Keratinocyte (primary cell): ENCODE data around the gene CASP9. TPM values are rescaled to one million over a fixed set of nuclear protein-coding genes. Genes with fewer than 3 reads are reported as not detected.

Source experiments
- DNase-seq: peaks from one replicate; pipeline ENCODE4 v3.0.0-alpha.2; 2011; ENCODE audit warnings: low read depth, missing footprints, low spot score
- FAIRE-seq: peaks from 2 replicates; lab custom pipeline; 2011; peaks lifted over from hg19 to GRCh38; lab: Jason Lieb, UNC
- H2AFZ ChIP-seq: 2 replicates; pipeline ENCODE4 v1.6.0; 2012; ENCODE audit warnings: low read length, control low read depth, inconsistent platforms; ENCODE audit not compliant: control insufficient read depth
- H3K27ac ChIP-seq: 2 replicates; pipeline ENCODE4 v1.5.1; 2011; ENCODE audit warnings: low read length; ENCODE audit not compliant: control insufficient read depth, insufficient read depth
- H3K27me3 ChIP-seq: 3 replicates; pipeline ENCODE4 v1.6.0; 2011; ENCODE audit warnings: low read length; ENCODE audit not compliant: control insufficient read depth, insufficient read depth; ENCODE audit errors: extremely low read depth
- H3K36me3 ChIP-seq, 2 experiments: 2 replicates in 1 of 2; 3 replicates in 1 of 2; pipeline ENCODE4 v1.5.1; 2011; ENCODE audit warnings: low read length in 2 of 2, mild to moderate bottlenecking in 1 of 2; ENCODE audit not compliant: control insufficient read depth in 2 of 2, insufficient read depth in 2 of 2; ENCODE audit errors: extremely low read depth in 1 of 2
- H3K4me1 ChIP-seq: 3 replicates; pipeline ENCODE4 v1.5.1; 2011; ENCODE audit warnings: low read length; ENCODE audit not compliant: control insufficient read depth, insufficient read depth; ENCODE audit errors: extremely low read depth
- H3K4me2 ChIP-seq: 3 replicates; pipeline ENCODE4 v1.6.0; 2011; ENCODE audit warnings: low read depth, low read length; ENCODE audit not compliant: control insufficient read depth, insufficient read depth; ENCODE audit errors: extremely low read depth
- H3K4me3 ChIP-seq, 3 experiments: fragments of 200-600 bp in 1 of 3; sonication (generic) in 1 of 3; 2 replicates in 2 of 3; 3 replicates in 1 of 3; pipeline ENCODE4 v1.5.1; 2011 to 2016; ENCODE audit warnings: low read length in 3 of 3, mild to moderate bottlenecking in 3 of 3, control low read depth in 2 of 3, inconsistent platforms in 1 of 3, low read depth in 1 of 3, mixed read lengths in 1 of 3, mixed run types in 1 of 3, moderate library complexity in 1 of 3; ENCODE audit not compliant: control insufficient read depth in 2 of 3, insufficient read depth in 2 of 3; ENCODE audit errors: extremely low read depth in 1 of 3
- H3K79me2 ChIP-seq: 2 replicates; pipeline ENCODE4 v1.6.0; 2012; ENCODE audit warnings: low read length; ENCODE audit not compliant: control insufficient read depth, insufficient read depth
- H3K9ac ChIP-seq: 3 replicates; pipeline ENCODE4 v1.6.0; 2011; ENCODE audit warnings: low read length; ENCODE audit not compliant: control insufficient read depth, insufficient read depth; ENCODE audit errors: extremely low read depth
- H3K9me1 ChIP-seq: 3 replicates; pipeline ENCODE4 v1.6.0; 2011; ENCODE audit warnings: low read length; ENCODE audit not compliant: control insufficient read depth, insufficient read depth; ENCODE audit errors: extremely low read depth
- H3K9me3 ChIP-seq: 2 replicates; pipeline ENCODE4 v1.5.1; 2012; ENCODE audit warnings: low read depth, low read length; ENCODE audit not compliant: control insufficient read depth
- H4K20me1 ChIP-seq: 3 replicates; pipeline ENCODE4 v1.6.0; 2011; ENCODE audit warnings: low read length; ENCODE audit not compliant: control insufficient read depth, insufficient read depth; ENCODE audit errors: extremely low read depth
- EZH2 ChIP-seq: IDR thresholded peaks from one replicate; pipeline ENCODE4 v1.6.1; 2012; ENCODE audit warnings: inconsistent platforms, mild to moderate bottlenecking, low read length, moderate library complexity
- dilution Hi-C: fragments of 300-500 bp; cut with MboI; formaldehyde crosslinking; loops from one replicate; pipeline ENCODE4 v1.7.0; 2020; ENCODE audit warnings: low sequenced_read_pairs; ENCODE audit not compliant: extremely low pct_ligation_motif_present
- polyA plus RNA-seq, 5 experiments: library from polyadenylated mRNA; depleted of rRNA in 3 of 5; stranded (reverse) in 3 of 5; stranded (forward) in 1 of 5; unstranded in 1 of 5; fragments of >200 nt; gene quantifications; 1 replicate in 1 of 5; 2 replicates in 3 of 5; 3 replicates in 1 of 5; pipeline versions ENCODE4 v1.2.1 to v1.2.3, GENCODE V29; 2011 to 2012; ENCODE audit warnings: missing spikeins in 2 of 5, low read depth in 1 of 5, low replicate concordance in 1 of 5
- TF ChIP-seq, protein P1 (sequence below), 3 experiments: IDR thresholded peaks in 1 of 3; conservative IDR thresholded peaks in 1 of 3; optimal IDR thresholded peaks in 1 of 3; 2 replicates in 2 of 3; 3 replicates in 1 of 3; pipeline versions ENCODE3 to v1.5.1; 2011; ENCODE audit warnings: low read length in 3 of 3, mild to moderate bottlenecking in 3 of 3, moderate library complexity in 2 of 3, control low read depth in 1 of 3, inconsistent platforms in 1 of 3; ENCODE audit not compliant: insufficient read depth in 2 of 3; ENCODE audit errors: extremely low read depth in 1 of 3

Gene CASP9
- polyA plus RNA-seq, 1 donor (not counting 4 experiments of a cell fraction or from before 2014, with no cell fraction given) = 4.4 TPM

DNA sequence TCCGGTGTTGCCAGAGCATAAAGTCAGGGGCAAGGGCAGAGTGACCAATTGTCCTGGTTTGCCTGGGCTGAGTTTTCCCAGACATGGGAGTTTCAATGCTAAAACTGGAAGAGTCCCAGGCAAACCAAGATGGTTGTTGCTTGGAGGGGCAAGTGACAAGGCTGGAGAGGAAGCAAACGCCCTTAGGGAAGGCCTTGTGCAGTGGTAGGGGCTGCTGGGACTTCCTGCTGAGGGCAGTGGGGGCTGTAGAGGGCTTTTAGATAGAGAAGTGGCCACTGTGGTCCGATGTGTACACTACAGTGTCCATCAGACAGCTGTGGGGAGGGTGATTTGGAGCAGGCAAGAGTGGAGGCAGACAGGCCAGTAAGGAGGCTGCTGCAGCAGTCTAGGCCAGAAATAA is 74.4 kb downstream of the CASP9 start:
- Histone ChIP-seq H3K9me1 (peaks cover under 1% of the 10 kb centered on the region), H3K4me3 (no peak overlapping the region), H2AFZ (no peak overlapping the region), H3K9ac (no peak overlapping the region), H3K4me2 (no peak overlapping the region), H3K79me2 (no peaks in the 10 kb centered on the region), H3K9me3 (no peaks in the 10 kb centered on the region), H3K27ac (no peak overlapping the region), H3K36me3 (no peaks in the 10 kb centered on the region), H3K27me3 (no peaks in the 10 kb centered on the region), H3K4me1 (no peaks in the 10 kb centered on the region), H4K20me1 (no peaks in the 10 kb centered on the region)
- DNase-seq (no peak), FAIRE-seq (no peak)
- TF ChIP-seq, protein P1, sequence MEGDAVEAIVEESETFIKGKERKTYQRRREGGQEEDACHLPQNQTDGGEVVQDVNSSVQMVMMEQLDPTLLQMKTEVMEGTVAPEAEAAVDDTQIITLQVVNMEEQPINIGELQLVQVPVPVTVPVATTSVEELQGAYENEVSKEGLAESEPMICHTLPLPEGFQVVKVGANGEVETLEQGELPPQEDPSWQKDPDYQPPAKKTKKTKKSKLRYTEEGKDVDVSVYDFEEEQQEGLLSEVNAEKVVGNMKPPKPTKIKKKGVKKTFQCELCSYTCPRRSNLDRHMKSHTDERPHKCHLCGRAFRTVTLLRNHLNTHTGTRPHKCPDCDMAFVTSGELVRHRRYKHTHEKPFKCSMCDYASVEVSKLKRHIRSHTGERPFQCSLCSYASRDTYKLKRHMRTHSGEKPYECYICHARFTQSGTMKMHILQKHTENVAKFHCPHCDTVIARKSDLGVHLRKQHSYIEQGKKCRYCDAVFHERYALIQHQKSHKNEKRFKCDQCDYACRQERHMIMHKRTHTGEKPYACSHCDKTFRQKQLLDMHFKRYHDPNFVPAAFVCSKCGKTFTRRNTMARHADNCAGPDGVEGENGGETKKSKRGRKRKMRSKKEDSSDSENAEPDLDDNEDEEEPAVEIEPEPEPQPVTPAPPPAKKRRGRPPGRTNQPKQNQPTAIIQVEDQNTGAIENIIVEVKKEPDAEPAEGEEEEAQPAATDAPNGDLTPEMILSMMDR (optimal IDR thresholded peaks at IDR 0.05 in 1 of 3, IDR thresholded peaks at IDR 0.05 in 1 of 3, conservative IDR thresholded peaks at IDR 0.05 in 1 of 3; ENCODE audit: extremely low read depth in 1 of 3, insufficient read depth in 2 of 3, low read length in 3 of 3) = no peak
- no peak for TF ChIP-seq EZH2
- dilution Hi-C loops = no loop called here

DNA sequence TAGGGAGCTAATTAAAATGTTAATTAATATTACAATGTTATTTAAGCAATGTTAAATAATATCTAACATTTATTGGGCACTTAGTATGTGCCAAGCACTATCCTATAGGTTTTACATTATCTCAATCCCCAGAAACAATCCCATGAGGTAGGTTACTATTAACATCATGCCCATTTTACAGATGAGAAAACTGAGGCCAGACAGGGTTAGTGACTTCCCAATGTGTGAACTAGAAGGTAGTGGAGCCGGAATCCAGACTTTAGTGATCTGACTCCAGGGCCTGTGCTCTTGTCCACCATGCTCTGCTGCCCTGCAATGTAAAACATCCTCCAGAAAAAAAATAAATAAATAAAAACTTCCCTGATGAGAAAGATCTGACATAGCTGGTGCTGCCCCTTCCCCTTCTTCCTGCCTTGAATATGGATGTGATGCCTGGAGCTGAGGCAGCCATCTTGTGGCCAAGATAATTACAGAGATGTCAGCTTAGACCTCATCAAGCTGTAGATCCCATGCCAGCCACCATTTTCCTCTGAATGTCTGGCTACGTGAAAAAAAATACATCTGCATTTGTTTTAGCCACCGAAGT is 75.0 kb downstream of the CASP9 start:
- no peak overlapping the region for H3K27ac ChIP-seq
- H3K4me2 ChIP-seq = no peak overlapping the region
- no peaks in the 10 kb centered on the region for H3K36me3 ChIP-seq
- H3K9me1 ChIP-seq = peaks cover 2% of the 10 kb centered on the region
- DNase-seq (no peak), FAIRE-seq (no peak)
- TF ChIP-seq, protein P1 (optimal IDR thresholded peaks at IDR 0.05 in 1 of 3, IDR thresholded peaks at IDR 0.05 in 1 of 3, conservative IDR thresholded peaks at IDR 0.05 in 1 of 3; ENCODE audit: extremely low read depth in 1 of 3, insufficient read depth in 2 of 3, low read length in 3 of 3) = no peak
- no peak for TF ChIP-seq EZH2
- H3K9me3 ChIP-seq = no peaks in the 10 kb centered on the region
- no peaks in the 10 kb centered on the region for H3K4me1 ChIP-seq
- H4K20me1 ChIP-seq = no peaks in the 10 kb centered on the region
- H3K79me2 ChIP-seq = no peaks in the 10 kb centered on the region
- H3K4me3 ChIP-seq = no peak overlapping the region
- no peak overlapping the region for H2AFZ ChIP-seq
- no peaks in the 10 kb centered on the region for H3K27me3 ChIP-seq
- dilution Hi-C loops = no loop called here
- no peak overlapping the region for H3K9ac ChIP-seq
